PC-3 (cell line): ENCODE data around the gene RRP9. TPM values are rescaled to one million over a fixed set of nuclear protein-coding genes. Genes with fewer than 3 reads are reported as not detected.

Source experiments
- ATAC-seq: fragments of 200-7000 bp; cut with Tn5 transposase; 2 replicates; pipeline ENCODE4 v1.9.1; 2020; ENCODE audit warnings: mild to moderate bottlenecking, moderate library complexity
- BruUV-seq: library from RNA; stranded (reverse); fragments of 400-500 nt; replicated peaks from 2 replicates; lab custom pipeline; 2021; lab: Mats Ljungman, UMichigan
- CTCF ChIA-PET: fragments of 300-600 bp; sonication (Branson Sonifier 250); formaldehyde crosslinking; loops from one replicate; lab custom pipeline; 2022; ENCODE audit warnings: antibody characterized with exemption; lab: Charles Lee
- POLR2A ChIA-PET: fragments of 300-600 bp; sonication (Branson Sonifier 250); formaldehyde crosslinking; loops from one replicate; lab custom pipeline; 2022; ENCODE audit warnings: antibody characterized with exemption; ENCODE audit not compliant: unreplicated experiment; lab: Charles Lee
- DNase-seq: peaks from one replicate; pipeline ENCODE4 v3.0.0-alpha.2; 2015
- H2AFZ ChIP-seq: fragments of 300-600 bp; sonication (generic); 2 replicates; pipeline ENCODE4 v1.6.0; 2016; ENCODE audit warnings: antibody characterized with exemption, low read length
- H3F3A ChIP-seq: fragments of 300-600 bp; sonication (generic); one replicate; pipeline ENCODE4 v1.6.0; 2017; ENCODE audit warnings: antibody characterized with exemption, low read length, control low read depth, mild to moderate bottlenecking; ENCODE audit not compliant: unreplicated experiment
- H3K27ac ChIP-seq: fragments of 300-600 bp; sonication (generic); 2 replicates; pipeline ENCODE4 v1.5.1; 2016; ENCODE audit warnings: mild to moderate bottlenecking, low read length
- H3K27me3 ChIP-seq: fragments of 300-600 bp; sonication (generic); 2 replicates; pipeline ENCODE4 v1.6.1; 2016; ENCODE audit warnings: low read length, mixed read lengths
- H3K36me3 ChIP-seq: fragments of 300-600 bp; sonication (generic); 2 replicates; pipeline ENCODE4 v1.6.1; 2016; ENCODE audit warnings: low read depth, mixed run types, low read length, mixed read lengths
- H3K4me1 ChIP-seq: fragments of 300-600 bp; sonication (generic); 2 replicates; pipeline ENCODE4 v1.5.1; 2016; ENCODE audit warnings: low read length; ENCODE audit not compliant: insufficient read depth
- H3K4me2 ChIP-seq: fragments of 300-600 bp; sonication (generic); 2 replicates; pipeline ENCODE4 v1.6.0; 2016; ENCODE audit warnings: low read length
- H3K4me3 ChIP-seq: fragments of 300-600 bp; sonication (generic); 2 replicates; pipeline ENCODE4 v1.5.1; 2016; ENCODE audit warnings: mild to moderate bottlenecking, low read length, mixed read lengths
- H3K79me2 ChIP-seq: fragments of 300-600 bp; sonication (generic); 2 replicates; pipeline ENCODE4 v1.6.1; 2017; ENCODE audit warnings: low read length, mixed read lengths
- H3K9ac ChIP-seq: fragments of 300-600 bp; sonication (generic); 2 replicates; pipeline ENCODE4 v1.6.0; 2016; ENCODE audit warnings: mild to moderate bottlenecking, low read length
- H3K9me2 ChIP-seq: fragments of 300-600 bp; sonication (generic); replicated peaks from 2 replicates; pipeline ENCODE4 v1.6.1; 2016; ENCODE audit warnings: mixed run types, low read length, mixed read lengths
- H3K9me3 ChIP-seq: fragments of 300-600 bp; sonication (generic); 2 replicates; pipeline ENCODE4 v1.6.1; 2016; ENCODE audit warnings: low read length, mixed read lengths
- H4K20me1 ChIP-seq: fragments of 300-600 bp; sonication (generic); 2 replicates; pipeline ENCODE4 v1.6.1; 2016; ENCODE audit warnings: low read length, mixed read lengths
- CTCF ChIP-seq: fragments of 300-600 bp; sonication (generic); conservative IDR thresholded peaks from 2 replicates; pipeline ENCODE4 v1.5.1; 2017; ENCODE audit warnings: antibody characterized with exemption, low read depth, mild to moderate bottlenecking, low read length
- EZH2 ChIP-seq: fragments of 300-600 bp; sonication (generic); IDR thresholded peaks from one replicate; pipeline ENCODE4 v1.6.1; 2017; ENCODE audit warnings: antibody characterized with exemption, mild to moderate bottlenecking, low read length; ENCODE audit not compliant: unreplicated experiment
- EZH2phosphoT487 ChIP-seq: fragments of 300-600 bp; sonication (generic); IDR thresholded peaks from 2 replicates; pipeline ENCODE4 v1.6.1; 2018; ENCODE audit warnings: mild to moderate bottlenecking, antibody characterized with exemption, low read length, borderline replicate concordance
- intact Hi-C: fragments of 100-400 bp; cut with micrococcal nuclease; formaldehyde crosslinking; loops from 2 replicates; pipeline ENCODE4 v1.9.0; 2023
- total RNA-seq: library from RNA; depleted of rRNA; stranded (reverse); fragments of >200 nt; gene quantifications from 2 replicates; pipeline ENCODE4 v1.2.3, GENCODE V29; 2014

RRP9 gene
- total RNA-seq, 1 experiment from 2014 or later: 95.0 TPM

GRCh38 chr3:51967384-51968169, 25.9 kb upstream of the RRP9 start, which contains the start of gene PCBP4:
TSS of gene PCBP4 (minus strand) at chr3:51967454. CDS start at chr3:51961240, 6,214 bp downstream.
- Histone ChIP-seq H3K4me3 (peak within 1 kb of the TSS; percentile 81), H3K27ac (no peak within 1 kb of the TSS), H3K79me2 (peaks cover 21% of the 10 kb centered on the region), H2AFZ (peak within 1 kb of the TSS; percentile 64), H3K9me2 (no peaks in the 10 kb centered on the region), H3K36me3 (no peaks in the 10 kb centered on the region), H3K27me3 (no peaks in the 10 kb centered on the region), H3K9ac (peak within 1 kb of the TSS; percentile 75), H3K4me1 (peaks cover 16% of the 10 kb centered on the region), H3K9me3 (no peaks in the 10 kb centered on the region), H3F3A (no peaks in the 10 kb centered on the region), H3K4me2 (peak within 1 kb of the TSS; percentile 100), H4K20me1 (no peaks in the 10 kb centered on the region)
- ChIA-PET CTCF (interaction anchor here (0.6 kb wide), 3 partner anchors 15 to 84 kb away, joined by 3 to 8 read pairs (median 4); partner anchors contain the start of gene ACY1), POLR2A (interaction anchor here (0.6 kb wide), 1 partner anchor 18 kb away, joined by 3 read pairs; no protein-coding TSS in a partner anchor)
- BruUV-seq: no TSS peak
- ATAC-seq: peak; percentile 69
- TF ChIP-seq EZH2 (no peak), EZH2phosphoT487 (no peak), CTCF (no peak)
- intact Hi-C loops: no loop called here
- peak; percentile 64 for DNase-seq

GRCh38 chr3:51966922-51967383, 25.2 kb upstream of the RRP9 start:
- Histone ChIP-seq H3K79me2 (peaks cover 16% of the 10 kb centered on the region), H3K4me1 (peaks cover 16% of the 10 kb centered on the region), H3K27me3 (no peaks in the 10 kb centered on the region), H3K9me2 (no peaks in the 10 kb centered on the region), H3K4me3 (peak overlapping the region; percentile 73), H3K4me2 (peak overlapping the region; percentile 94), H2AFZ (peak overlapping the region; percentile 62), H3K9me3 (no peaks in the 10 kb centered on the region), H3K9ac (peak overlapping the region; percentile 75), H3K27ac (no peak overlapping the region), H3F3A (no peaks in the 10 kb centered on the region), H3K36me3 (no peaks in the 10 kb centered on the region), H4K20me1 (no peaks in the 10 kb centered on the region)
- TF ChIP-seq CTCF (no peak), EZH2phosphoT487 (no peak), EZH2 (no peak)
- ChIA-PET CTCF (interaction anchor here (0.6 to 0.7 kb wide), 3 partner anchors 14 to 25 kb away, joined by 3 to 8 read pairs (median 3); partner anchors contain the start of genes ACY1 and RRP9), POLR2A (interaction anchor here (0.6 kb wide), 2 partner anchors 16 to 25 kb away, joined by 3 to 7 read pairs; partner anchors contain the start of genes PARP3 and RRP9)
- no TSS peak for BruUV-seq
- intact Hi-C loops: no loop called here
- DNase-seq (no peak), ATAC-seq (peak; percentile 14)
